BJ (cell line): ENCODE data around the gene RPUSD2. TPM values are rescaled to one million over a fixed set of nuclear protein-coding genes. Genes with fewer than 3 reads are reported as not detected.
"Not testable (repeated sequence)": the region's sequence is repeated elsewhere in the genome, so short reads cannot be mapped to it uniquely, and the experiment has no call there.

Experiments used
- CTCF ChIA-PET: fragments of 350-600 bp; formaldehyde crosslinking; extraction: SDS; loops from one replicate; lab custom pipeline; 2021; ENCODE audit warnings: antibody characterized with exemption, inconsistent platforms; lab: Yijun Ruan, JAX
- POLR2A ChIA-PET: fragments of 300-600 bp; sonication (Branson Sonifier 250); formaldehyde crosslinking; extraction: SDS; loops from one replicate; lab custom pipeline; 2021; ENCODE audit warnings: antibody characterized with exemption; lab: Charles Lee
- DNase-seq: peaks from one replicate; pipeline ENCODE4 v3.0.0-alpha.2; 2011; ENCODE audit warnings: low read depth
- H3K27me3 ChIP-seq: 2 replicates; pipeline ENCODE4 v1.6.0; 2011; ENCODE audit warnings: low read length; ENCODE audit not compliant: control insufficient read depth, insufficient read depth
- H3K36me3 ChIP-seq: 2 replicates; pipeline ENCODE4 v1.5.1; 2011; ENCODE audit warnings: low read length; ENCODE audit not compliant: control insufficient read depth, insufficient read depth
- H3K4me3 ChIP-seq: 2 replicates; pipeline ENCODE4 v1.5.1; 2011; ENCODE audit warnings: low read depth, mild to moderate bottlenecking, control low read depth, low read length
- CTCF ChIP-seq: IDR thresholded peaks from 2 replicates; pipeline ENCODE4 v1.5.1; 2011; ENCODE audit warnings: low read depth, mild to moderate bottlenecking, control low read depth, inconsistent platforms, low read length, moderate library complexity; ENCODE audit not compliant: insufficient read depth
- polyA plus RNA-seq: library from polyadenylated mRNA; depleted of rRNA; stranded (reverse); fragments of >200 nt; gene quantifications from 2 replicates; pipeline ENCODE4 v1.2.3, GENCODE V29; 2011

Gene RPUSD2
- polyA plus RNA-seq, 1 experiment, result 9.3 TPM

DNA sequence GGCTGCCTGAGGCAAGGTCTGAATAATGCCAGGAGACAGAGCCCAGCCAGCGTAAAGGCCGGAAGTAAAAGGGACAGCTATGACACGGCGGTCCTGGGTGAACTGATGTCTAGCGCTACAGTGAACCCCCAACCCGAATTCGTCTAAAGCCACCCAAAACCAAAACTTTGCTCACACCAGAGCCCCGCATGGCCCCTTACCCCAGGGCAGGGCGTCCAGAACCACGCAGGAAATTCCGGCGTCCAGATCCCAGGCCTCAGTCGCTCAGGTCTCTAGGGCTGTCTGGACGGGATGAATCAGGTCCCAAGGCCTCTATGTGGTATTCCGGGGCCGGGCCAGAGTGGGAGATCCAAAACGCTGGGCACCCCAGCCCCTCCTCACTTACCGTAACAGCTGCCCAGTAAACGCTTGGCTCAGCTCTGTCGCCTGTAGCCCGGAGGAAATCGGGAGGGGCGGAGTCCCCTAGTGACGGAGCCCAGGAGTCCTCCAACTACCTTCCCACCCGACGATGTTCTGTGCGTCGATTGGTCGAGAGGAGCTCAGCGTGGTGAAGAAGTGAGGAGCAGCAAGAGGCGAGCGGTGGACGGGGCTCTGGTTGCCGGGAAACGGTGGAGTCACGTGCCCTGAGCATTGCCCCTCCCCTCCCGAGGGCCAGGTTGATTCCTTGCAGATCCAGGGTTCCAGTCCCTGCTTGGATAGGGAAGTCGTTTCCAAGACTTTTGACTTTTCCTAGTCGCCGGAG, 4.3 kb upstream of the RPUSD2 start, which contains the start of gene CCDC32:
Gene CCDC32, minus strand, starts transcription at position 452 of the 742 bp plus-strand sequence. CDS start 2,027 bp downstream, outside the sequence.
- POLR2A ChIA-PET, result interaction anchor here (0.6 to 1.1 kb wide), 5 partner anchors 12 to 1660 kb away, joined by 3 to 7 read pairs (median 4); partner anchors contain the start of gene VPS18
- Histone ChIP-seq H3K27me3 (no peaks in the 10 kb centered on the region), H3K36me3 (no peaks in the 10 kb centered on the region), H3K4me3 (peak within 1 kb of the TSS; percentile 86)
- TF ChIP-seq CTCF, result no peak
- CTCF ChIA-PET, result interaction anchor here (0.9 to 1.3 kb wide), 3 partner anchors 124 to 329 kb away, joined by 3 read pairs; partner anchors contain the start of genes BAHD1 and VPS18
- DNase-seq, result peak; percentile 94

- POLR2A ChIA-PET, result interaction anchor here (0.6 kb wide), 3 partner anchors 235 to 1659 kb away, joined by 3 to 7 read pairs (median 4); no protein-coding TSS in a partner anchor
- Histone ChIP-seq H3K36me3 (no peaks in the 10 kb centered on the region), H3K27me3 (no peaks in the 10 kb centered on the region), H3K4me3 (peak overlapping the region; percentile 86)
- TF ChIP-seq CTCF, result no peak
- DNase-seq, result no peak
- CTCF ChIA-PET, result interaction anchor here (0.6 to 1.3 kb wide), 4 partner anchors 10 to 329 kb away, joined by 3 to 4 read pairs (median 3); partner anchors contain the start of genes BAHD1 and VPS18
Measured at GRCh38 chr15:40565333-40566238, 3.5 kb upstream of the RPUSD2 start.

DNA sequence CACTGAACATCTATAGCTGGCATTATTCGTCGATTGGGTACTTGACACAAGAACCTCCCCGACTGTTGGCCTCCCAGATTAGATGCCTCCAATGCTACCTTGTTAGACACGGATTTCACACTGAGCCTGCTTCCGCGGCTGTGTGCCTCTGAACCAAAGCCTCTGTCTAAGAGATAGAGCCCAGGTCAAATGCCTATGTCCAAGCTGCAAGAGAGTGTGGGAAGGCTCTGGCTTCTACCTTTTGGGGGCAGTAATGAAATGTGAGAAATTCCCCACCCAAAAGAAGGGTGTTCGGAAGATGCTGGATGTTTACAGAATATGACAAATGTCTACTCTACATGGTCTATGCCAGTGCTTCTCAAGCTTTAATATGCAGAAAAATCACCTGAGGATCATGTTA, 2.0 kb upstream of the RPUSD2 start:
- peak; percentile 28; the same call in 1 of the 2 replicates for TF ChIP-seq CTCF
- Histone ChIP-seq H3K4me3 (no peak overlapping the region), H3K36me3 (peaks cover 3% of the 10 kb centered on the region; the same call in 1 of the 2 replicates), H3K27me3 (no peaks in the 10 kb centered on the region)
- no peak for DNase-seq
- ChIA-PET CTCF (interaction anchor here (0.9 to 1.5 kb wide), 3 partner anchors 47 to 327 kb away, joined by 3 to 4 read pairs (median 3); partner anchors contain the start of gene VPS18), POLR2A (no interaction called here)

- POLR2A ChIA-PET, result interaction anchor here (0.6 kb wide), 1 partner anchor 14 kb away, joined by 6 read pairs; no protein-coding TSS in a partner anchor
Measured at GRCh38 chr15:40575113-40575512, 6.0 kb downstream of the RPUSD2 start.

DNA sequence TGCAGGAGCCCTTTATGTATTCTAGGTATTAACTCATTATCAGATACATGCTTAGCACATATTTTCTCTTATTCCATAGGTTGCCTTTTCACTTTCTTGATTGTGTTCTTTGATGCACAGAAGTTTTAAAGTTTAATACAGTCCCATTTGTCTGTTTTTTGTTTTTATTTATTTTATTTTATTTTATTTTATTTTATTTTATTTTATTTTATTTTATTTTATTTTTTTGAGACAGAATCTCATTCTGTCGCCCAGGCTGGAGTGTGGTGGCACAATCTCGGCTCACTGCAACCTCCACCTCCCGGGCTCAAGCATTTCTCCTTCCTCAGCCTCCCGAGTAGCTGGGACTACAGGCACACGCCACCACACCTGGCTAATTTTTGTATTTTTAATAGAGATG, 7.8 kb downstream of the RPUSD2 start:
- DNase-seq, H3K4me3 ChIP-seq, H3K36me3 ChIP-seq, H3K27me3 ChIP-seq: not testable (repeated sequence)
- ChIA-PET POLR2A (interaction anchor here (0.6 kb wide), 1 partner anchor 12 kb away, joined by 5 read pairs; the partner anchor contains the start of gene CCDC32), CTCF (interaction anchor here (0.5 to 1.7 kb wide), 2 partner anchors 13 to 303 kb away, joined by 5 to 8 read pairs; no protein-coding TSS in a partner anchor)

More at GRCh38 chr15:40575113-40575512, 6.0 kb downstream of the RPUSD2 start:
- no peak overlapping the region for H3K4me3 ChIP-seq
- no peaks in the 10 kb centered on the region for H3K27me3 ChIP-seq
- no peak for TF ChIP-seq CTCF
- CTCF ChIA-PET, result interaction anchor here (0.5 kb wide), 1 partner anchor 9 kb away, joined by 4 read pairs; no protein-coding TSS in a partner anchor
- no peak for DNase-seq
- peaks cover 10% of the 10 kb centered on the region for H3K36me3 ChIP-seq
